Measurements from ENCODE around the gene IL20RB.
"Not testable (repeated sequence)": the region's sequence is repeated elsewhere in the genome, so short reads cannot be mapped to it uniquely, and the experiment has no call there.

Gene IL20RB

GRCh38 chr3:136989781-136990524 lies 32.2 kb downstream of the IL20RB start:
- TF ChIP-seq CTCF (IDR thresholded peaks at IDR 0.05; ENCODE audit: low read depth, low read length, missing control alignments) = no peak
- no peak overlapping the region for H3K4me3 ChIP-seq (ENCODE audit: low read depth, low read length)
- no peak for DNase-seq (ENCODE audit: low read depth)
- in situ Hi-C loops (cut with HindIII; ENCODE audit: low sequenced_read_pairs) = no loop called here

GRCh38 chr3:136990826-136991225 lies 33.0 kb downstream of the IL20RB start:
- DNase-seq (ENCODE audit: low read depth) = no peak
- in situ Hi-C loops (cut with HindIII; ENCODE audit: low sequenced_read_pairs) = no loop called here
- H3K4me3 ChIP-seq (ENCODE audit: low read depth, low read length) = no peak overlapping the region
- no peak for TF ChIP-seq CTCF (IDR thresholded peaks at IDR 0.05; ENCODE audit: low read depth, low read length, missing control alignments)

GRCh38 chr3:136992115-136992514 lies 34.3 kb downstream of the IL20RB start:
- TF ChIP-seq CTCF (IDR thresholded peaks at IDR 0.05; ENCODE audit: low read depth, low read length, missing control alignments) = no peak
- no peak for DNase-seq (ENCODE audit: low read depth)
- in situ Hi-C loops (cut with HindIII; ENCODE audit: low sequenced_read_pairs) = no loop called here
- no peak overlapping the region for H3K4me3 ChIP-seq (ENCODE audit: low read depth, low read length)

- H3K4me3 ChIP-seq (ENCODE audit: low read depth, low read length) = no peak overlapping the region
- DNase-seq (ENCODE audit: low read depth) = peak; percentile 45
- in situ Hi-C loops (cut with HindIII; ENCODE audit: low sequenced_read_pairs) = no loop called here
- no peak for TF ChIP-seq CTCF (IDR thresholded peaks at IDR 0.05; ENCODE audit: low read depth, low read length, missing control alignments)
Observed at GRCh38 chr3:136994772-136995516, 37.2 kb downstream of the IL20RB start.

- no peak overlapping the region for H3K4me3 ChIP-seq (ENCODE audit: low read depth, low read length)
- TF ChIP-seq CTCF (IDR thresholded peaks at IDR 0.05; ENCODE audit: low read depth, low read length, missing control alignments) = no peak
- no peak for DNase-seq (ENCODE audit: low read depth)
Observed at GRCh38 chr3:136995652-136996051, 37.9 kb downstream of the IL20RB start.

GRCh38 chr3:137000039-137000438 lies 42.3 kb downstream of the IL20RB start:
- no peak for TF ChIP-seq CTCF (IDR thresholded peaks at IDR 0.05; ENCODE audit: low read depth, low read length, missing control alignments)
- DNase-seq (ENCODE audit: low read depth) = no peak
- H3K4me3 ChIP-seq (ENCODE audit: low read depth, low read length) = no peak overlapping the region
- in situ Hi-C loops (cut with HindIII; ENCODE audit: low sequenced_read_pairs) = no loop called here

More at GRCh38 chr3:136995652-136996051, 37.9 kb downstream of the IL20RB start:
- in situ Hi-C loops (cut with HindIII; ENCODE audit: low sequenced_read_pairs) = no loop called here

- H3K4me3 ChIP-seq (ENCODE audit: low read depth, low read length); in situ Hi-C loops (cut with HindIII; ENCODE audit: low sequenced_read_pairs); DNase-seq (ENCODE audit: low read depth): not testable (repeated sequence)
Observed at GRCh38 chr3:137007376-137007775, 49.6 kb downstream of the IL20RB start.

Measured in astrocyte of the cerebellum (primary cell).